GM23338 (cell line): ENCODE results near the gene ADD1. TPM values are rescaled to one million over a fixed set of nuclear protein-coding genes. Genes with fewer than 3 reads are reported as not detected.

Source experiments
- ATAC-seq: fragments of 200-7000 bp; cut with Tn5 transposase; 3 replicates; pipeline ENCODE4 v1.9.1; 2020
- DNase-seq: peaks from one replicate; pipeline ENCODE4 v3.0.0-alpha.2; 2015; ENCODE audit warnings: low spot score
- H2AFZ ChIP-seq: fragments of 200-600 bp; sonication (generic); 2 replicates; pipeline ENCODE4 v1.8.0; 2016; ENCODE audit warnings: antibody characterized with exemption, mild to moderate bottlenecking, moderate library complexity
- H3F3A ChIP-seq: fragments of 200-600 bp; sonication (generic); replicated peaks from 2 replicates; pipeline ENCODE4 v1.8.0; 2017; ENCODE audit warnings: antibody characterized with exemption, mixed run types, low read depth
- H3K27ac ChIP-seq: fragments of 200-600 bp; sonication (generic); 2 replicates; pipeline ENCODE4 v1.6.1; 2016; ENCODE audit warnings: low read depth
- H3K27me3 ChIP-seq: fragments of 200-600 bp; sonication (generic); 2 replicates; pipeline ENCODE4 v1.8.0; 2016; ENCODE audit warnings: mild to moderate bottlenecking, mixed run types, moderate library complexity; ENCODE audit not compliant: insufficient read depth
- H3K36me3 ChIP-seq: fragments of 200-600 bp; sonication (generic); 2 replicates; pipeline ENCODE4 v1.8.0; 2016; ENCODE audit warnings: mild to moderate bottlenecking; ENCODE audit not compliant: insufficient read depth
- H3K4me1 ChIP-seq: fragments of 200-600 bp; sonication (generic); 2 replicates; pipeline ENCODE4 v1.8.0; 2016; ENCODE audit warnings: mild to moderate bottlenecking, moderate library complexity; ENCODE audit not compliant: insufficient read depth
- H3K4me2 ChIP-seq: fragments of 200-600 bp; sonication (generic); 2 replicates; pipeline ENCODE4 v1.7.1; 2017; ENCODE audit warnings: mixed run types
- H3K4me3 ChIP-seq: fragments of 200-600 bp; sonication (generic); 2 replicates; pipeline ENCODE4 v1.6.1; 2016; ENCODE audit warnings: mixed run types
- H3K79me2 ChIP-seq: fragments of 200-600 bp; sonication (generic); replicated peaks from 2 replicates; pipeline ENCODE4 v1.8.0; 2017; ENCODE audit warnings: mild to moderate bottlenecking; ENCODE audit not compliant: insufficient read depth
- H3K9me2 ChIP-seq: fragments of 200-600 bp; sonication (generic); 2 replicates; pipeline ENCODE4 v1.8.0; 2017; ENCODE audit not compliant: insufficient read depth
- H4K20me1 ChIP-seq: fragments of 200-600 bp; sonication (generic); replicated peaks from 2 replicates; pipeline ENCODE4 v1.8.0; 2017; ENCODE audit warnings: mild to moderate bottlenecking; ENCODE audit not compliant: insufficient read depth
- H3K27ac Mint-ChIP-seq: 2 replicates; pipeline ENCODE4 v1.8.0; 2020; ENCODE audit warnings: inconsistent platforms, mild to moderate bottlenecking, moderate library complexity, mixed read lengths
- H3K27me3 Mint-ChIP-seq: 3 replicates; pipeline ENCODE4 v1.8.0; 2022; ENCODE audit warnings: low read depth, mild to moderate bottlenecking, moderate library complexity, mixed read lengths, inconsistent platforms; ENCODE audit not compliant: insufficient read depth, poor library complexity
- H3K36me3 Mint-ChIP-seq: 3 replicates; pipeline ENCODE4 v1.8.0; 2021; ENCODE audit warnings: low read depth, mild to moderate bottlenecking, inconsistent platforms, moderate library complexity, mixed read lengths
- H3K4me1 Mint-ChIP-seq: 3 replicates; pipeline ENCODE4 v1.8.0; 2020; ENCODE audit warnings: mild to moderate bottlenecking, inconsistent platforms, mixed read lengths
- H3K4me3 Mint-ChIP-seq: 3 replicates; pipeline ENCODE4 v1.8.0; 2021; ENCODE audit warnings: moderate library complexity, mild to moderate bottlenecking, inconsistent platforms, mixed read lengths
- H3K9me3 Mint-ChIP-seq: 3 replicates; pipeline ENCODE4 v1.8.0; 2020; ENCODE audit warnings: moderate library complexity, mild to moderate bottlenecking, inconsistent platforms, mixed read lengths
- CREB1 ChIP-seq: fragments of 250-450 bp; sonication (Bioruptor Pico); IDR thresholded peaks from 2 replicates; pipeline ENCODE4 v1.5.0; 2020; ENCODE audit warnings: low read depth, mild to moderate bottlenecking, moderate library complexity
- CTCF ChIP-seq, 2 experiments: fragments of 200-600 bp in 1 of 2; sonication (generic) in 1 of 2; conservative IDR thresholded peaks; 2 replicates each; pipeline versions ENCODE4 v1.5.1 to v1.6.1; 2016 to 2017; ENCODE audit warnings: antibody characterized with exemption in 2 of 2, low read depth in 2 of 2, mild to moderate bottlenecking in 2 of 2, moderate library complexity in 1 of 2
- ETS1 ChIP-seq: IDR thresholded peaks from 2 replicates; pipeline ENCODE4 v1.6.1; 2016; ENCODE audit warnings: antibody characterized with exemption
- EZH2 ChIP-seq: fragments of 200-600 bp; sonication (generic); IDR thresholded peaks from one replicate; pipeline ENCODE4 v1.8.0; 2017; ENCODE audit warnings: antibody characterized with exemption, mild to moderate bottlenecking, low read depth; ENCODE audit not compliant: unreplicated experiment
- EZH2phosphoT487 ChIP-seq: fragments of 200-600 bp; sonication (generic); IDR thresholded peaks from one replicate; pipeline ENCODE4 v1.8.1; 2018; ENCODE audit warnings: antibody characterized with exemption; ENCODE audit not compliant: unreplicated experiment
- JUNB ChIP-seq: IDR thresholded peaks from one replicate; pipeline ENCODE4 v1.6.1; 2016; ENCODE audit warnings: antibody characterized with exemption; ENCODE audit not compliant: unreplicated experiment
- NANOG ChIP-seq: IDR thresholded peaks from 2 replicates; pipeline ENCODE4 v1.6.1; 2016; ENCODE audit warnings: antibody characterized with exemption, borderline replicate concordance
- POLR2AphosphoS5 ChIP-seq: IDR thresholded peaks from 2 replicates; pipeline ENCODE4 v1.6.1; 2016; ENCODE audit warnings: antibody characterized with exemption, low read depth
- REST ChIP-seq: IDR thresholded peaks from one replicate; pipeline ENCODE4 v1.6.1; 2018; ENCODE audit warnings: antibody characterized with exemption; ENCODE audit not compliant: unreplicated experiment
- STAT1 ChIP-seq: IDR thresholded peaks from one replicate; pipeline ENCODE4 v1.6.1; 2016; ENCODE audit warnings: antibody characterized with exemption; ENCODE audit not compliant: unreplicated experiment
- ZNF114 ChIP-seq: fragments of 250-450 bp; sonication (Bioruptor Pico); IDR thresholded peaks from 2 replicates; pipeline ENCODE4 v1.5.0; 2020; ENCODE audit warnings: mild to moderate bottlenecking, moderate library complexity
- ZNF331 ChIP-seq: fragments of 250-450 bp; sonication (Bioruptor Pico); IDR thresholded peaks from 2 replicates; pipeline ENCODE4 v1.5.0; 2020; ENCODE audit warnings: low read depth, mild to moderate bottlenecking, moderate library complexity
- polyA plus RNA-seq: library from polyadenylated mRNA; unstranded; fragments of >200 nt; fragmentation: Nextera tagmentation; extraction: Ambion mirVana; gene quantifications from 2 replicates; pipeline ENCODE4 v1.2.1, GENCODE V29; 2016
- total RNA-seq: library from RNA; depleted of rRNA; stranded (reverse); fragments of >200 nt; shearing (Covaris generic); gene quantifications from 2 replicates; pipeline ENCODE4 v1.2.3, GENCODE V29; 2014
- TF ChIP-seq, protein P1 (sequence below): fragments of 250-450 bp; sonication (Bioruptor Pico); IDR thresholded peaks from 2 replicates; pipeline ENCODE4 v1.5.0; 2020; ENCODE audit warnings: mild to moderate bottlenecking, moderate library complexity

ADD1 gene
- total and polyA plus RNA-seq, 2 experiments from 2014 or later: 126 to 144 TPM

- peaks cover 22% of the 10 kb centered on the region for H3K4me1 Mint-ChIP-seq
- DNase-seq: no peak
Observed at GRCh38 chr4:2940267-2941137, 96.9 kb downstream of the ADD1 start.

More at GRCh38 chr4:2940267-2941137, 96.9 kb downstream of the ADD1 start:
- H3K9me2 ChIP-seq: no peaks in the 10 kb centered on the region
- Mint-ChIP-seq H3K36me3 (peaks cover 98% of the 10 kb centered on the region), H3K27me3 (peaks cover 19% of the 10 kb centered on the region), H3K9me3 (no peaks in the 10 kb centered on the region), H3K4me3 (no peak overlapping the region), H3K27ac (no peak overlapping the region)
- peaks cover 3% of the 10 kb centered on the region; the same call in 1 of the 2 replicates for H3K4me1 ChIP-seq
- H3K4me2 ChIP-seq: no peak overlapping the region
- peaks cover 23% of the 10 kb centered on the region for H4K20me1 ChIP-seq
- no peak overlapping the region for H3K4me3 ChIP-seq
- H2AFZ ChIP-seq: no peak overlapping the region
- no peak for ATAC-seq
- peaks cover 17% of the 10 kb centered on the region for H3K79me2 ChIP-seq
- H3F3A ChIP-seq: peaks cover 37% of the 10 kb centered on the region; the same call in 1 of the 2 replicates
- peaks cover 49% of the 10 kb centered on the region for H3K36me3 ChIP-seq
- TF ChIP-seq ETS1 (no peak), POLR2AphosphoS5 (no peak; the same call in 1 of the 2 replicates), NANOG (no peak), CTCF (conservative IDR thresholded peaks at IDR 0.05; ENCODE audit: low read depth in 2 of 2) (no peak), EZH2phosphoT487 (no peak), ZNF114 (no peak), REST (no peak), JUNB (no peak), EZH2 (no peak), CREB1 (CRISPR knock-in tag) (no peak), STAT1 (no peak), ZNF331 (CRISPR knock-in tag) (no peak)
- TF ChIP-seq, protein P1, sequence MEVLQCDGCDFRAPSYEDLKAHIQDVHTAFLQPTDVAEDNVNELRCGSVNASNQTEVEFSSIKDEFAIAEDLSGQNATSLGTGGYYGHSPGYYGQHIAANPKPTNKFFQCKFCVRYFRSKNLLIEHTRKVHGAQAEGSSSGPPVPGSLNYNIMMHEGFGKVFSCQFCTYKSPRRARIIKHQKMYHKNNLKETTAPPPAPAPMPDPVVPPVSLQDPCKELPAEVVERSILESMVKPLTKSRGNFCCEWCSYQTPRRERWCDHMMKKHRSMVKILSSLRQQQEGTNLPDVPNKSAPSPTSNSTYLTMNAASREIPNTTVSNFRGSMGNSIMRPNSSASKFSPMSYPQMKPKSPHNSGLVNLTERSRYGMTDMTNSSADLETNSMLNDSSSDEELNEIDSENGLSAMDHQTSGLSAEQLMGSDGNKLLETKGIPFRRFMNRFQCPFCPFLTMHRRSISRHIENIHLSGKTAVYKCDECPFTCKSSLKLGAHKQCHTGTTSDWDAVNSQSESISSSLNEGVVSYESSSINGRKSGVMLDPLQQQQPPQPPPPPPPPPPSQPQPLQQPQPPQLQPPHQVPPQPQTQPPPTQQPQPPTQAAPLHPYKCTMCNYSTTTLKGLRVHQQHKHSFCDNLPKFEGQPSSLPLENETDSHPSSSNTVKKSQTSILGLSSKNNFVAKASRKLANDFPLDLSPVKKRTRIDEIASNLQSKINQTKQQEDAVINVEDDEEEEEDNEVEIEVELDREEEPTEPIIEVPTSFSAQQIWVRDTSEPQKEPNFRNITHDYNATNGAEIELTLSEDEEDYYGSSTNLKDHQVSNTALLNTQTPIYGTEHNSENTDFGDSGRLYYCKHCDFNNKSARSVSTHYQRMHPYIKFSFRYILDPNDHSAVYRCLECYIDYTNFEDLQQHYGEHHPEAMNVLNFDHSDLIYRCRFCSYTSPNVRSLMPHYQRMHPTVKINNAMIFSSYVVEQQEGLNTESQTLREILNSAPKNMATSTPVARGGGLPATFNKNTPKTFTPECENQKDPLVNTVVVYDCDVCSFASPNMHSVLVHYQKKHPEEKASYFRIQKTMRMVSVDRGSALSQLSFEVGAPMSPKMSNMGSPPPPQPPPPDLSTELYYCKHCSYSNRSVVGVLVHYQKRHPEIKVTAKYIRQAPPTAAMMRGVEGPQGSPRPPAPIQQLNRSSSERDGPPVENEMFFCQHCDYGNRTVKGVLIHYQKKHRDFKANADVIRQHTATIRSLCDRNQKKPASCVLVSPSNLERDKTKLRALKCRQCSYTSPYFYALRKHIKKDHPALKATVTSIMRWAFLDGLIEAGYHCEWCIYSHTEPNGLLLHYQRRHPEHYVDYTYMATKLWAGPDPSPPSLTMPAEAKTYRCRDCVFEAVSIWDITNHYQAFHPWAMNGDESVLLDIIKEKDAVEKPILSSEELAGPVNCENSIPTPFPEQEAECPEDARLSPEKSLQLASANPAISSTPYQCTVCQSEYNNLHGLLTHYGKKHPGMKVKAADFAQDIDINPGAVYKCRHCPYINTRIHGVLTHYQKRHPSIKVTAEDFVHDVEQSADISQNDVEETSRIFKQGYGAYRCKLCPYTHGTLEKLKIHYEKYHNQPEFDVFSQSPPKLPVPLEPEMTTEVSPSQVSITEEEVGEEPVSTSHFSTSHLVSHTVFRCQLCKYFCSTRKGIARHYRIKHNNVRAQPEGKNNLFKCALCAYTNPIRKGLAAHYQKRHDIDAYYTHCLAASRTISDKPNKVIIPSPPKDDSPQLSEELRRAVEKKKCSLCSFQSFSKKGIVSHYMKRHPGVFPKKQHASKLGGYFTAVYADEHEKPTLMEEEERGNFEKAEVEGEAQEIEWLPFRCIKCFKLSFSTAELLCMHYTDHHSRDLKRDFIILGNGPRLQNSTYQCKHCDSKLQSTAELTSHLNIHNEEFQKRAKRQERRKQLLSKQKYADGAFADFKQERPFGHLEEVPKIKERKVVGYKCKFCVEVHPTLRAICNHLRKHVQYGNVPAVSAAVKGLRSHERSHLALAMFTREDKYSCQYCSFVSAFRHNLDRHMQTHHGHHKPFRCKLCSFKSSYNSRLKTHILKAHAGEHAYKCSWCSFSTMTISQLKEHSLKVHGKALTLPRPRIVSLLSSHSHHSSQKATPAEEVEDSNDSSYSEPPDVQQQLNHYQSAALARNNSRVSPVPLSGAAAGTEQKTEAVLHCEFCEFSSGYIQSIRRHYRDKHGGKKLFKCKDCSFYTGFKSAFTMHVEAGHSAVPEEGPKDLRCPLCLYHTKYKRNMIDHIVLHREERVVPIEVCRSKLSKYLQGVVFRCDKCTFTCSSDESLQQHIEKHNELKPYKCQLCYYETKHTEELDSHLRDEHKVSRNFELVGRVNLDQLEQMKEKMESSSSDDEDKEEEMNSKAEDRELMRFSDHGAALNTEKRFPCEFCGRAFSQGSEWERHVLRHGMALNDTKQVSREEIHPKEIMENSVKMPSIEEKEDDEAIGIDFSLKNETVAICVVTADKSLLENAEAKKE (CRISPR knock-in tag): no peak
- H3K27ac ChIP-seq: no peak overlapping the region
- H3K27me3 ChIP-seq: no peaks in the 10 kb centered on the region
